NCI-H2227 (cell line): ENCODE data around the gene RNF168.
"Not testable (repeated sequence)": the region's sequence is repeated elsewhere in the genome, so short reads cannot be mapped to it uniquely, and the experiment has no call there.

Source experiments
- DNase-seq: peaks from one replicate; lab custom pipeline; 2025; ENCODE audit not compliant: unreplicated experiment; lab: John Stamatoyannopoulos, UW

Gene RNF168

GRCh38 chr3:196517162-196517800 lies 13.7 kb upstream of the RNF168 start:
- no peak for DNase-seq

- DNase-seq = no peak
Observed at GRCh38 chr3:196514913-196515621, 11.5 kb upstream of the RNF168 start, which contains the start of gene SMCO1. Gene SMCO1, minus strand, starts transcription at chr3:196515346. Its CDS starts 137 bp downstream, at chr3:196515209.

GRCh38 chr3:196514350-196514716 lies 10.8 kb upstream of the RNF168 start:
- DNase-seq = no peak

GRCh38 chr3:196513697-196514349 lies 10.3 kb upstream of the RNF168 start:
- no peak for DNase-seq

- not testable (repeated sequence) for DNase-seq
Observed at GRCh38 chr3:196511646-196512425, 8.3 kb upstream of the RNF168 start.

GRCh38 chr3:196511108-196511507 lies 7.5 kb upstream of the RNF168 start:
- not testable (repeated sequence) for DNase-seq

GRCh38 chr3:196506687-196507086 lies 3.1 kb upstream of the RNF168 start:
- DNase-seq = no peak

- no peak for DNase-seq
Observed at GRCh38 chr3:196504556-196504955, 988 bp upstream of the RNF168 start.

- DNase-seq = not testable (repeated sequence)
Observed at GRCh38 chr3:196504077-196504398, 470 bp upstream of the RNF168 start.

- peak; percentile 48 for DNase-seq
Observed at GRCh38 chr3:196502775-196503195, 783 bp downstream of the RNF168 start.

GRCh38 chr3:196501316-196502044 lies 2.1 kb downstream of the RNF168 start:
- peak; percentile 15 for DNase-seq

GRCh38 chr3:196499807-196500524 lies 3.6 kb downstream of the RNF168 start:
- DNase-seq = no peak

- DNase-seq = no peak
Observed at GRCh38 chr3:196499061-196499460, 4.5 kb downstream of the RNF168 start.

GRCh38 chr3:196498297-196498696 lies 5.3 kb downstream of the RNF168 start:
- DNase-seq = no peak

GRCh38 chr3:196496183-196496582 lies 7.4 kb downstream of the RNF168 start:
- DNase-seq = no peak

GRCh38 chr3:196493292-196493691 lies 10.3 kb downstream of the RNF168 start:
- DNase-seq = no peak

GRCh38 chr3:196492080-196492479 lies 11.5 kb downstream of the RNF168 start:
- no peak for DNase-seq

GRCh38 chr3:196489747-196490146 lies 13.8 kb downstream of the RNF168 start:
- no peak for DNase-seq

GRCh38 chr3:196486263-196486662 lies 17.3 kb downstream of the RNF168 start:
- no peak for DNase-seq

GRCh38 chr3:196477678-196478077 lies 25.9 kb downstream of the RNF168 start:
- no peak for DNase-seq
